K562 (cell line): ENCODE results near the gene TRMT112. TPM values are rescaled to one million over a fixed set of nuclear protein-coding genes. Genes with fewer than 3 reads are reported as not detected.

ENCODE experiments used
- BRD9 ChIP-seq: fragments of 450-650 bp; IDR thresholded peaks from 2 replicates; pipeline ENCODE4 v1.6.1; 2018; ENCODE audit warnings: low read depth; ENCODE audit not compliant: partially characterized antibody
- EZH2 ChIP-seq: IDR thresholded peaks from 2 replicates; pipeline ENCODE4 v1.6.1; 2012; ENCODE audit warnings: low read depth, mild to moderate bottlenecking, inconsistent platforms, low read length, borderline replicate concordance
- FOXA3 ChIP-seq, 2 experiments: fragments of 450-650 bp in 1 of 2; sonication (generic) in 1 of 2; formaldehyde crosslinking; IDR thresholded peaks in 1 of 2; conservative IDR thresholded peaks in 1 of 2; 2 replicates each; pipeline versions ENCODE4 v1.4.0 to v1.8.0; 2020 to 2022; ENCODE audit warnings: mild to moderate bottlenecking in 2 of 2, missing genetic modification reagents in 1 of 2
- HIVEP1 ChIP-seq: fragments of 250-450 bp; sonication (Bioruptor Pico); IDR thresholded peaks from 2 replicates; pipeline ENCODE4 v1.4.0; 2020; ENCODE audit warnings: mild to moderate bottlenecking
- KDM2B ChIP-seq: fragments of 250-450 bp; sonication (Bioruptor Pico); IDR thresholded peaks from 2 replicates; pipeline ENCODE4 v1.8.0; 2021; ENCODE audit warnings: mild to moderate bottlenecking, moderate library complexity
- MAFF ChIP-seq: IDR thresholded peaks from 2 replicates; pipeline ENCODE4 v1.6.1; 2012; ENCODE audit warnings: low read length, improper control_type of control experiment
- NCOA6 ChIP-seq: fragments of 450-650 bp; IDR thresholded peaks from 2 replicates; pipeline ENCODE4 v1.6.1; 2017; ENCODE audit warnings: mild to moderate bottlenecking
- PBX2 ChIP-seq, 2 experiments: IDR thresholded peaks in 1 of 2; conservative IDR thresholded peaks in 1 of 2; 2 replicates each; pipeline ENCODE4 v1.6.1; 2016; ENCODE audit warnings: low read depth in 2 of 2, mild to moderate bottlenecking in 1 of 2, missing compliant biosample characterization in 1 of 2, missing genetic modification characterization in 1 of 2, moderate library complexity in 1 of 2
- STAG1 ChIP-seq: sonication (generic); formaldehyde crosslinking; IDR thresholded peaks from 2 replicates; pipeline ENCODE4 v1.5.0; 2020; ENCODE audit warnings: missing genetic modification reagents, borderline replicate concordance
- SUPT5H ChIP-seq: fragments of 450-650 bp; IDR thresholded peaks from 2 replicates; pipeline ENCODE4 v1.6.1; 2016
- TCFL5 ChIP-seq: fragments of 250-450 bp; sonication (Bioruptor Pico); conservative IDR thresholded peaks from 2 replicates; pipeline ENCODE4 v1.6.1; 2021; ENCODE audit warnings: mild to moderate bottlenecking, moderate library complexity, matching md5 sums
- TSHZ1 ChIP-seq: fragments of 250-450 bp; sonication (Bioruptor Pico); IDR thresholded peaks from 2 replicates; pipeline ENCODE4 v1.4.0; 2020; ENCODE audit warnings: mild to moderate bottlenecking, moderate library complexity
- ZBED1 ChIP-seq: IDR thresholded peaks from 2 replicates; pipeline ENCODE4 v1.6.1; 2014
- ZC3H11A ChIP-seq: IDR thresholded peaks from 2 replicates; pipeline ENCODE4 v1.6.1; 2012; ENCODE audit warnings: low read depth, low read length, improper control_type of control experiment
- ZNF445 ChIP-seq: fragments of 250-450 bp; sonication (Bioruptor Pico); IDR thresholded peaks from 2 replicates; pipeline ENCODE4 v1.4.0; 2020; ENCODE audit warnings: low read depth, mild to moderate bottlenecking, moderate library complexity
- ZNF695 ChIP-seq: fragments of 450-650 bp; formaldehyde crosslinking; IDR thresholded peaks from 2 replicates; pipeline ENCODE4 v1.4.0; 2020; ENCODE audit warnings: mild to moderate bottlenecking, moderate library complexity
- polyA plus RNA-seq, 8 experiments: library from polyadenylated mRNA; depleted of rRNA in 4 of 8; stranded (reverse) in 5 of 8; unstranded in 3 of 8; fragments of >200 nt; fragmentation: Nextera tagmentation in 2 of 8; fragmentation: Illumina TruSeq in 1 of 8; extraction: Ambion mirVana in 2 of 8; extraction: Trizol in 1 of 8; gene quantifications; 2 replicates each; pipeline versions ENCODE4 v1.2.1 to v1.2.3, GENCODE V29; 2011 to 2014; ENCODE audit warnings: inconsistent platforms in 1 of 8, missing spikeins in 1 of 8
- total RNA-seq, 7 experiments: library from RNA; depleted of rRNA in 6 of 7; stranded (reverse); fragments of >200 nt in 6 of 7; fragmentation: Illumina TruSeq in 2 of 7; extraction: Trizol in 2 of 7; gene quantifications; 2 replicates each; pipeline versions ENCODE4 v1.2.1 to v1.2.3, GENCODE V29; 2011 to 2021; ENCODE audit warnings: low replicate concordance in 1 of 7
- TF ChIP-seq, protein P1 (sequence below): fragments of 250-450 bp; sonication (Bioruptor Pico); IDR thresholded peaks from 2 replicates; pipeline ENCODE4 v1.4.0; 2020; ENCODE audit warnings: mild to moderate bottlenecking, moderate library complexity
- TF ChIP-seq, protein P2 (sequence below): fragments of 450-650 bp; IDR thresholded peaks from 2 replicates; pipeline ENCODE4 v1.7.0; 2016; ENCODE audit warnings: borderline replicate concordance

TRMT112 gene
- total and polyA plus RNA-seq, 9 of the 15 experiments (the other 6 are each of a cell fraction or from before 2014, with no cell fraction given), result 162 to 444 (median 300) TPM

- TF ChIP-seq PBX2 (CRISPR knock-in tag; IDR thresholded peaks at IDR 0.05; ENCODE audit: low read depth), result no peak
- no peak for TF ChIP-seq PBX2 (tag; conservative IDR thresholded peaks at IDR 0.05; ENCODE audit: low read depth)
- TF ChIP-seq NCOA6, result no peak
- TF ChIP-seq ZBED1, result no peak
- TF ChIP-seq ZNF445 (CRISPR knock-in tag), result no peak
- TF ChIP-seq, protein P1, sequence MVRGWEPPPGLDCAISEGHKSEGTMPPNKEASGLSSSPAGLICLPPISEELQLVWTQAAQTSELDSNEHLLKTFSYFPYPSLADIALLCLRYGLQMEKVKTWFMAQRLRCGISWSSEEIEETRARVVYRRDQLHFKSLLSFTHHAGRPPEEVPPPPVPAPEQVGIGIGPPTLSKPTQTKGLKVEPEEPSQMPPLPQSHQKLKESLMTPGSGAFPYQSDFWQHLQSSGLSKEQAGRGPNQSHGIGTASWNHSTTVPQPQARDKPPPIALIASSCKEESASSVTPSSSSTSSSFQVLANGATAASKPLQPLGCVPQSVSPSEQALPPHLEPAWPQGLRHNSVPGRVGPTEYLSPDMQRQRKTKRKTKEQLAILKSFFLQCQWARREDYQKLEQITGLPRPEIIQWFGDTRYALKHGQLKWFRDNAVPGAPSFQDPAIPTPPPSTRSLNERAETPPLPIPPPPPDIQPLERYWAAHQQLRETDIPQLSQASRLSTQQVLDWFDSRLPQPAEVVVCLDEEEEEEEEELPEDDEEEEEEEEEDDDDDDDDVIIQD (CRISPR knock-in tag), result no peak
- no peak for TF ChIP-seq MAFF
- TF ChIP-seq FOXA3 (CRISPR knock-in tag; conservative IDR thresholded peaks at IDR 0.05 in 1 of 2, IDR thresholded peaks at IDR 0.05 in 1 of 2), result peak in 1 of 2 experiments; percentile 45; a peak in 1 of 4 replicates
- 0 out of 2 replicates have a peak, but pooled peaks have one; percentile 33 for TF ChIP-seq KDM2B (CRISPR knock-in tag)
- TF ChIP-seq SUPT5H, result peak; percentile 50; the same call in 1 of the 2 replicates
- no peak for TF ChIP-seq EZH2
- no peak for TF ChIP-seq TSHZ1 (CRISPR knock-in tag)
- no peak for TF ChIP-seq HIVEP1
- no peak for TF ChIP-seq ZC3H11A
- no peak for TF ChIP-seq ZNF695 (CRISPR knock-in tag)
- TF ChIP-seq, protein P2, sequence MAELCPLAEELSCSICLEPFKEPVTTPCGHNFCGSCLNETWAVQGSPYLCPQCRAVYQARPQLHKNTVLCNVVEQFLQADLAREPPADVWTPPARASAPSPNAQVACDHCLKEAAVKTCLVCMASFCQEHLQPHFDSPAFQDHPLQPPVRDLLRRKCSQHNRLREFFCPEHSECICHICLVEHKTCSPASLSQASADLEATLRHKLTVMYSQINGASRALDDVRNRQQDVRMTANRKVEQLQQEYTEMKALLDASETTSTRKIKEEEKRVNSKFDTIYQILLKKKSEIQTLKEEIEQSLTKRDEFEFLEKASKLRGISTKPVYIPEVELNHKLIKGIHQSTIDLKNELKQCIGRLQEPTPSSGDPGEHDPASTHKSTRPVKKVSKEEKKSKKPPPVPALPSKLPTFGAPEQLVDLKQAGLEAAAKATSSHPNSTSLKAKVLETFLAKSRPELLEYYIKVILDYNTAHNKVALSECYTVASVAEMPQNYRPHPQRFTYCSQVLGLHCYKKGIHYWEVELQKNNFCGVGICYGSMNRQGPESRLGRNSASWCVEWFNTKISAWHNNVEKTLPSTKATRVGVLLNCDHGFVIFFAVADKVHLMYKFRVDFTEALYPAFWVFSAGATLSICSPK, result no peak
- no peak for TF ChIP-seq BRD9
- TF ChIP-seq STAG1 (CRISPR knock-in tag), result no peak
- TF ChIP-seq TCFL5 (CRISPR knock-in tag), result no peak
Observed at GRCh38 chr11:64358907-64359711, 41.8 kb upstream of the TRMT112 start, which contains the start of gene RPS6KA4 (continued).
